NCI-H1417 (cell line): ENCODE results near the gene MELK.
A peak's percentile ranks its signal among the peaks of the same experiment; 100 is the strongest.
"Not testable (repeated sequence)": the region's sequence is repeated elsewhere in the genome, so short reads cannot be mapped to it uniquely, and the experiment has no call there.

Source experiments
- DNase-seq, 3 experiments: peaks; one replicate each; lab custom pipeline; 2025; lab: John Stamatoyannopoulos, UW

Gene MELK

DNA sequence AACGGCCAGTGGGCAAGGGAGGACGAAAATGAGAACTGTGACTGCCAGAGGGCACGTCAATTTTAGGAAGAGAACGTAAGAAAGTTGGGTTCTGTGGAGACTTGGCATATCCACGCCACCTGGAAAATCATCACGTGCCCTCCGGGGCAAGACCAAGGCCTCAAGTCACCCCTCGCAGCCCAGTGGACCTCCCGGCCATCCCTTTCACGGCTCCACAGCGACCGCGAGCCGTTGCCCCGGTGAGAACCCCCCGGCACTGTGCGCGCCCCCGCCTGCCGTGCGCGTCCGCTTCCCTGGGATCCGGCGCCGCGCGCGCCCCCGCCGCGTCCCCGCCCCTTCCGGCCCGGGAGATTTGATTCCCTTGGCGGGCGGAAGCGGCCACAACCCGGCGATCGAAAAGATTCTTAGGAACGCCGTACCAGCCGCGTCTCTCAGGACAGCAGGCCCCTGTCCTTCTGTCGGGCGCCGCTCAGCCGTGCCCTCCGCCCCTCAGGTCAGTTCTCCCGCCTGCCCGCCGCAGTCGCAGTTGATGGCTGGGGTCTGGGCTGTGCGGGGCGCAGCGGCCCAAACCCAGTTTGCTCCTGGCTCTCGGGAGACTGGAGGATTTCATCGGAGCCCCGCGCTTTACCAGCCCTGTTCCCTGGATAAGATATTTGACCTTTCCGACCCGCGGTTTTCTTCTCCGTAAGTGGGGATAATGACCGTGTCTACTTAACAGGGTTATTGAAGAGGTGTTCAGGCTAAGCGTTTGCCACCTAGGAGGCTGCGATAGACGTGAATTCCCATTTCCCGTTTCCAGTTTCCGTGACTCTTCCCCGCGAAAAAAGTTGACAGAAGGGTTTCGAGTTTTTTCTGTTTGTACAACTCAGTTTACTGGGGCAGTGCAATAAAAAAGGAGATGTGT lies at the start of gene MELK:
MELK (plus strand) TSS at position 381 of the 904 bp plus-strand sequence. CDS start 8,787 bp downstream, outside the sequence.
- DNase-seq = peak; percentile 78 to 86 (median 85)

DNA sequence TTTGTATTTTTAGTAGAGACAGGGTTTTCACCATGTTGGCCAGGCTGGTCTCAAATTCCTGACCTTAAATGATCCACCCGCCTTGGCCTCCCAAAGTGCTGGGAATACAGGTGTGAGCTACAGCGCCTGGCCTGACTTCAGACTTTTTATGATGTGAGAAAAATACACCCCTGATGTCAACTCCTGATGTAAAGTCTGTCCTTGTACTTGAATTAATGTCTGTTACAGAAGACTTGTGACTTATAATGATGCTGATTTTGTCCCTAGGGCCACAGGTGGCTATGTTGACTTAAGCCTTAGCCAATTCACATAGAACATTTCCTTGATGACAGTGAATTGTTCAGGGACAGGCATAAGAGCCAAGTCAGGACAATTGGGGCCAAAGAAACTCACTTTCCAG lies 42.5 kb upstream of the MELK start:
- DNase-seq = peak; percentile 6 to 55 (median 27)

DNA sequence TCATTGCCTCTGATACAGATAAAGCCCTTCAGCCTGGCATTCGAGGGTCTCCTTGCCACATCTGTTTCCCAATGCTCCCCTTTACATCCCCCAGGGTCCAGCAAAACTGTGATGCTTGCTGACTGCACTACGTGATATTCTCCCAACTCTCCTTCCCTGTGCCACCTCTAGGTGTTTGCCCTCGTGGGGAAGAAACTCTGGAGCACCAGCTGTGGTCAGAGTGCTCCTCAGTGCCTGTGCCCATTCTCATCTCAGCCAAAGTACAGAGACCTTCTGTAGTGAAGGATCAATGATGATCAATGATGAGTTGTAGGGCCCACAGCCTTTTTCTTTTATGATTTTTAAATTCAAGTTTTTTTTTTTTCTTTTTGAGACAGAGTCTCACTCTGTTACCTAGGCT lies 40.3 kb upstream of the MELK start:
- DNase-seq = no peak

DNA sequence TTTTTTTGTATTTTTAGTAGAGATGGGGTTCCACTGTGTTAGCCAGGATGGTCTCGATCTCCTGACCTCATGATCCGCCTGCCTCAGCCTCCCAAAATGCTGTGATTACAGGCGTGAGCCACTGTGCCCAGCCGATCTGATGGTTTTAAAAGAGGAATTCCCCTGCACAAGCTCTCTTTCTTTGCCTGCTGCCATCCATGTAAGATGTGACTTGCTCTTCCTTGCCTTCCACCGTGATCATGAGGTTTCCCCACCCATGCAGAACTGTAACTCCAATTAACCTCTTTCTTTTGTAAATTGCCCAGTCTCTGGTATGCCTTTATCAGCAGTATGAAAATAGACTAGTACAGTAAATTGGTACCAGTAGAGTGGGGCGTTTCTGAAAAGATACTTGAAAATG lies 39.0 kb upstream of the MELK start:
- DNase-seq = not testable (repeated sequence)

DNA sequence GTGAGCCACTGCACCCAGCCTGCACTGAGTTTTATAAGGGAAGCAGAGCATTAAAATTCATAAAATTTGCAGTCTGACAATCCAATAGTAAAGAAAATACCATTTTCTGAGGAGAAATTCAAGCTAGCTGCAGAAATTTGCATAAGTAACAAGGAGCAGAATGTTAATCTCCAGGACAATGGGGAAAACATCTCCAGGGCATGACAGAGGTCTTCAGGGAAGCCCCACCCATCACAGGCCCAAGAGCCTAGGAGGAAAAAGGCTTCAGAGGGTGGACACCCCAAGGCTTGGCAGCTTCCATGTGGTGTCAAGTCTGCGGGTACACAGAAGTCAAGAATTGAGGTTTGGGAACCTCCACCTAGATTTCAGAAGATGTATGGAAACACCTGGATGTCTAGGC lies 37.6 kb upstream of the MELK start:
- no peak for DNase-seq

DNA sequence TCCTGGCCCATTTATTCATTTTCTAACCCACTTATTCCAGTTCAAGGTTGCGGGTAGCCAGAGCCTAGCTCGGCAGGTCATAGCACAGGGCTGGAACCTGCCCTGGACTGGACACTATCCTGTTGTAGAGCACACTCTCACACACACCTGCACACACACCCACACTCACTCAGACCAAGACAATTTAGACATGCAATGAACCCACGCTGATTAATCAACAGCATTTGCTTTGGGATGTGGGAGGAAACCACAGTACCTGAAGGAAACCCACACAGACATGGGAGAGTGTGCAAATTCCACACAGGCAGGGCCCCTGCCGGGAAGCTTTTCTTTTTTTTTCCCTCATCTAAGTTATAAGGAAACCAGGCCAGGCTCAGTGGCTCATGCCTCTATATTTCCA lies 34.8 kb upstream of the MELK start:
- DNase-seq = no peak

DNA sequence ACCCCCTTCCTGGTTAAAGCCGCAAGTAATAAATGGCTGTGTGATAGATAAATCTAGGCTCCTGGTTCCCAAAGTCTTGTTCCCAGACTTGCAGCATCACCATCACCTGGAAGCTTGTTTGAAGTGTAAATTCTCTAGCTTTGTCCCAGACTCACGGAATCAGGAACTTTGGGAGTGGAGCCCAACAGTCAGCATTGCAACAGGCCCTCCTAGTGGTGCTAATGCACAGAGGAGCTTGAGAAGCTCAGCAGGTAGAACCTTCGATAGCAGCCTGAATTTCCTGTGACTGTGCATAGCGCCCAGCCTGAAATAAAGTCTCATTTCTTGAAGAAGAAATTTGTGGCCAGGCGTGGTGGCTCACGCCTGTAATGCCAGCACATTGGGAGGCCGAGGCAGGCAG lies 30.3 kb upstream of the MELK start:
- DNase-seq = no peak

DNA sequence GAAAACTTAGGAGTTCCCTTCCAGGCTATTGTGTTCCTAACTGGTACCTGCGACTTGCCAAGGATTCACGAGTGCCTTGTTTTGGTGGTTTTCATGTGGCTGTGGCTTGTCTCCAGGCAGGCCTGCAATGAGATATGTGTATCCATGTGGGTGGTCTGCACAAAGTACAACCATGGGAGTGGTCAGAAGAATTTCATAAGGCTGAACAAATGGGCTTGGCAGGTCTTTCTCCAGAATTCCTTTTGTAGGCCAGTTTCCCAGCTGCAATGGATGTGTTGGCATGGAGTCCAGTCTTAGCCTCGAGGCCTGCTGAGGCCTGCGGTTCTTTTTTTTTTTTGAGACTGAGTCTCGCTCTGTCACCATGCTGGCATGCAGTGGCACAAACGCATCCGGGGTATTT lies 28.8 kb upstream of the MELK start:
- DNase-seq = no peak

DNA sequence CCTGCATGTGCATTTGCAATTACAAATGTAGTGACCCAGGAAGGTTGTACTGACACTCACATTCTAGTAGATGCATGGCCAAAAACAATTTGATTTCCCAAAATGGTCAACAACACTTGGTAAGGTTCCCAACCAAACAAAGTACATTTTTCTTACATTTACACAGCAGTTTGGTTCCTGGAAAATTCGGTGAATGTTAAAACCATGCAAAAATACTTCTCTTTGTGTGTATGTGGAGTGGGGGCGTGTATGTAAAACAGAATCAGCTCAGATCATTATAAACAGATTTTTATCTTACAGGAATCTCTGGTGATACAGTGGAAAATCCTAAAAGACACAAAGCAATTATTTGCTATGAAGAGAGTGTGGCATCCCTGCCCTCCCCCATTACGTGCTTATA lies 25.1 kb upstream of the MELK start:
- no peak for DNase-seq

DNA sequence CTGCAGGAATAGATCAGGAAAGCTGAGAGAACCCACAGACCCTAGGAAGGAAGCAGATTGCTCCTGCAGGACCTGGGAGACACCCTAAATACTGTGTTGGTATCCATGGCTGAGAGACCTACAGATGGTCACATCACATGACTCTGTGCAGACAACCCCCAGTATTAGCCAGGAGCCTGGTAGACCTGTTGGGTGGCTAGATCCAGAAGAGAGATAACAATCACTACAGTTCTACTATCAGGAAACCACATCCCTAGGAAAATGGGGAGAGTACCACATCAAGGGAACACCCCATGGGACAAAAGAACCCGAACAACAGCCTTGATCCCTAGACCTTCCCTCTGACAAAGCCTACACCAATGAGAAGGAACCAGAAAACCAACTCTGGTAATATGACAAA lies 24.2 kb upstream of the MELK start:
- no peak for DNase-seq

DNA sequence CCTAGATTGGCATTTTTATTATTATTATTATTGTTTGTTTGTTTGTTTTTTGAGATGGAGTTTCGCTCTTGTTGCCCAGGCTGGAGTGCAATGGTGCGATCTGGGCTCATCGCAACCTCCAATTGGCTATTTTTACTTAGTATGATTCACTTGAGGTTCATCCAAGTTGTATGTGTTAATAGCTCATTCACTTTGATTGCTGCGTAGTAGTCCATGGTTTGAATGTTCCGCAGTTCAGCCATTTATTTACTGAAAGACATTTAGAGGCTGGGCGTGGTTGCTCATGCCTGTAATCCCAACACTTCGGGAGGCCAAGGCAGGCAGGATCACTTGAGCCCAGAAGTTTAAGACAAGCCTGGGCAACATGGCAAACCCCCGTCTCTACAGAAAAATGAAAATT lies 22.6 kb upstream of the MELK start:
- no peak for DNase-seq

DNA sequence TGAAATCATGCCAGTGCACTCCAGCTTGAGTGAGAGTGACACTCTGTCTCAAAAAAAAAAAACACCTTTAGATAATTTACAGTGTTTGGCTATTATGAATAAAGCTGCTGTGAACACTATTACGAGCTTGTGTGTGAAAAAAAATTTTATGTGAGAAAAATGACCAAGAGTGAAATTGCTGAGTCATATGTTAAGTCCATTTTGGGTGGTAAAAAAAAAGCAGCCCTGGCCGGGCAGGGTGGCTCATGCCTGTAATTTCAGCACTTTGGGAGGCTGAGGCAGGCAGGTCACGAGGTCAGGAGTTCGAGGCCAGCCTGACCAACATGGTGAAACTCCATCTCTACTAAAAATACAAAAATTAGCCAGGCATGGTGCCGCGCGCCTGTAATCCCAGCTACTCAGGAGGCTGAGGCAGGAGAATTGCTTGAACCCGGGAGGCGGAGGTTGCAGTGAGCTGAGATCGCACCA lies 22.0 kb upstream of the MELK start:
- DNase-seq = not testable (repeated sequence)

DNA sequence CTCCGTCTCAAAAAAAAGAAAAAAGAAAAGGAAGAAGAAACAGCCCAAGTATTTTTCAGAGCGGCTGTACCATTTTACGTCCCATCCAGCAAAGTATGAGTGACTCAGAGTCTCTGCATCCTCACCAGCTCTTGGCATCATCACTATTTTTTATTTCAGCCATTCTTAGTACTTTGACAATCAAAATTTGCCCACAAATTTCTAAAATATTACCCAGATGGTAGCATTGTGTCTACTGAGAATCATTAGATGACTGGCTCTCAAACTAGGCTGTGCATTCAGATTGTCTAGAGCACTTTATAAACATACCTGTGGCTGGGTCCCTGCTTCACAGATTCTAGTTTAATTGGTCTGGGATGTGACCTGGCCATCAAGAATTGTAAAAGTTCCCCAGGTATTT lies 21.6 kb upstream of the MELK start:
- DNase-seq = no peak

DNA sequence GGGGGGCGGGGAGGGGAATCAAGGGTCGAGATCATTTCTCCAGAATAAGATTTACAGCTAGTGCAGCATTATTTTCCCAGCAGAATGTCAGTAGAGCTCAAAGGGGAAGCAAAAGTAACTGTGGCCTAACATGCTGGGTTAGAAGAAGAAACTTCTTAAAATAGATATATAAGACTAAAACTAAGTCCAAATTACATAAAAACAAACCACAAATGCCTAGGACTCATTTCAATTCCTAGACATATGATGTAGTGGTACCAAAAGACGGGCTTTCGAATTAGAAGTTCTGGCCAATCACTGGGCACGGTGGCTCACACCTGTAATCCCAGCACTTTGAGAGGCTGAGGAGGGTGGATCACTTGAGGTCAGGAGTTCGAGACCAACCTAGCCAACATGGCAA lies 20.8 kb upstream of the MELK start:
- DNase-seq = no peak

DNA sequence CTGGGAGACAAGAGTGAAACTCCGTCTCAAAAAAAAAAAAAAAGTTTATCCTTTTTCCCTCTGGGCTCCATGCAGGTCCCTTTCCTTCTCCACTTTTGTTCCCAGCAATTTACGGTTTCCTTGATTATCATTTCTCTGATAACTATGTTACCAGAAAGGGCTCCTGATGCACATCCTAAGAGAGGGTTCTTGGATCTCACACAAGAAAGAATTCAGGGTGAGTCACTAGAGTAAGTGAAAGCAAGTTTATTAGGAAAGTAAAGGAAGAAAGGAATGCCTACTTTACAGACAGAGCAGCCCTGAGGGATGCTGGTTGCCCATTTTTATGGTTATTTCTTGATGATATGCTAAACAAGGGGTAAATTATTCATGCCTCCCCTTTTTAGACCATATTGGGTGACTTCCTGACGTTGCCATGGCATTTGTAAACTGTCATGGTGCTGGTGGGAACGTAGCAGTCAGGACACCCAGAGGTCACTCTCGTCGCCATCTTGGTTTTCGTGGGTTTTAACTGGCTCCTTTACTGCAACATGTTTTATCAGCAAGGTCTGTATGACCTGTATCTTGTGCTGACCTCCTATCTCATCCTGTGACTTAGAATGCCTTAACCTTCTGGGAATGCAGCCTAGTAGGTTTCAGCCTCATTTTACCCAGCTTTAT lies 13.5 kb upstream of the MELK start:
- no peak for DNase-seq

DNA sequence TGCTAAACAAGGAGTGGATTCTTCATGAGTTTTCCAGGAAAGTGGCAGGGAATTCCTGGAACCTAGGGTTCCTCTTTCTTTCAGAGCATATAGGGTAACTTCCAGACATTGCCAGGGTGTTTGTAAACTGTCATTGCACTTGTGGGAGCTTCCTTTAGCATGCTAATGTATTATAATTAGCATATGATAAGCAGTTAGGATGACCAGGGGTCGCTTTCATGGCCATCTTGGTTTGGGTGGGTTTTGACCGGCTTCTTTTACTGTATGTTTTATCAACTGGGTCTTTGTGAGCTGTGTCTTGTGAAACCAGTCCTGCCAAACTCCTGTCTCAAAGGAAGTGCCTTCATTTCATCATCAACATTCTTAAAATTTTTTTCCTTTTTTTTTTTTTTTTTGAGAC lies 11.9 kb upstream of the MELK start:
- DNase-seq = no peak

DNA sequence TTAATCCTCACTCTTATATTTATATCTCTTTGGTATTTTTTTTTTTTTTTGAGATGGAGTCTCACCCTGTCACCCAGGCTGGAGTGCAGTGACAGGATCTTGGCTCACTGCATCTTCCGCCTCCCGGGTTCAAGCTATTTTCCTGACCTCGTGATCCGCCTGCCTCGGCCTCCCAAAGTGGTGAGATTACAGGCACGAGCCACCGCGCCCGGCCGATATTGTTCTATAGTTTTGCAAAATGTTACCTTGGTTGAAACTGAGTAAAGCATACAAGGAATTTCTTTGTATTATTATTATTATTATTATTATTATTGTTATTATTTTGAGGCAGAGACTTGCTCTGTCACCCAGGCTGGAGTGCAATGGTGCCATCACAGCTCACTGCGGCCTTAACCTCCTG lies 9.9 kb upstream of the MELK start:
- DNase-seq = not testable (repeated sequence)

DNA sequence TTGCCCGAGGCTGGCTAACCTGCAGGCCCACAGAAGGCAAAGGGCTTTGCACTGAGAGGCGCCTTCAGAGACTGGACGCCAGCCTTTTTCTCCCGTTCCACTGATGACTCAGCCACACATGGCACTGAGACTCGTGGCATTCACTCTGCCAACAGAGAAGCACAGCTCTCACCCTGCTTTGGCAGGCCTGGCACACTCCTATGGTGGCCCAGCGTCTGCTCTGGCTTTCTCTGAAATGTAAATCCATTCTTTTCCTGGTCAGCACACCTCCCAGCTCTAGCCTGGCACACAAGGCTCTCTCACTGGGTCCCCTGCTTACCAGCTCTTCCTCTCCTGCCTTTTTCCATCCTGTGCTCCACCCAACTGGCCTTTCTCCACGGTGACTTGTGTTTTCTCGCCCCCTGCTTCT lies 5.9 kb upstream of the MELK start:
- no peak for DNase-seq

DNA sequence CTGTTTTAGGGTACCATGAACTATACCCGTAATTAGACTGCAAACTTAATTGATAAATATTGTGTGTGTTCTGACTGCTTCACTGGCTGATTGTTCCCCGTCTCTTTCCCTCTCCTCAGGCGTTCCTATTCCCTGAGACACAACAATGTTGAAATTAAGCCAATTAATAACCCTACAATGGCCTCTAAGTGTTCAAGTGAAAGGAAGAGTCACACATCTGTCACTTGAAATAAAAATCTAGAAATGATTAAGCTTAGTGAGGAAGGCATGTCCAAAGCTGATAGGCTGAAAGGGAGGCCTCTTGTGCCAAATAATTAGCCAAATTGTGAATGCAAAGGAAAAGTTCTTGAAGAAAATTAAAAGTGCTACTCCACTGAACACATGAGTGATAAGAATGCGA lies 4.0 kb upstream of the MELK start:
- DNase-seq = not testable (repeated sequence)

DNA sequence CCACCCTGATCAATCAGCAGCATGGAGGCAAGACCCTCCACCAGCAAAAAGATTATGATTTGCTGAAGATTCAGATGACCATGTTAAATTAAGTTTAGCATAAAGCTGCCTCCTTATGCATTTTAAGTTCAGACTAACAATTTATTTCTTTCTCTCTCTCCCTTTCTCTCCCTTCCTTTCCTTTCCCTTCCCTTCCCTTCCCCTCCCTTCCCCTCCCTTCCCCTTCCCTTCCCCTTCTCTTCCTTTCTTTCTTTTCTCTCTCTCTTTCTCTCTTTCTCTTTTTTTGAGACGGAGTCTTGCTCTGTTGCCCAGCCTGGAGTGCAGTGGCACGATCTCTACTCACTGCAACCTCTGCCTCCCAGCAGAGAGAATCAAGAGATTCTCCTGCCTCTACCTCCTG lies 1.4 kb upstream of the MELK start:
- DNase-seq = no peak

DNA sequence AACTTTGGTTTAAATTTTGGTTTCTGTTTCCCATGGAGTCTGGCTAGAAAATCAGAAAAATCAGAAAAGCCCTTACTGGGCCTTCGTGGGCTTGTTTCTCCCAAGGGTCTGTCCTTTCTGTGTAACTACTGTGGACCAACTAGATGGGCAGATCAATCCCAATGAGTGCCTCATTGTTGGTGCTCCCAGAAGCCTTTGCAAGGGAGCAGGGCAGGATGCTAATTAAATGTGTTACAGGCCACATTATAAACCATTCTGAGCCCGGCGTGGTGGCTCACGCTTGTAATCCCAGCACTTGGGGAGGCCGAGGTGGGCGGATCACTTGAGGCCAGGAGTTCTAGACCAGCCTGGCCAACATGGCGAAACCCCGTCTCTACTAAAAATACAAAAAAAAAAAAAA lies 1.4 kb downstream of the MELK start:
- peak in 1 of 3 experiments; percentile 23 for DNase-seq

DNA sequence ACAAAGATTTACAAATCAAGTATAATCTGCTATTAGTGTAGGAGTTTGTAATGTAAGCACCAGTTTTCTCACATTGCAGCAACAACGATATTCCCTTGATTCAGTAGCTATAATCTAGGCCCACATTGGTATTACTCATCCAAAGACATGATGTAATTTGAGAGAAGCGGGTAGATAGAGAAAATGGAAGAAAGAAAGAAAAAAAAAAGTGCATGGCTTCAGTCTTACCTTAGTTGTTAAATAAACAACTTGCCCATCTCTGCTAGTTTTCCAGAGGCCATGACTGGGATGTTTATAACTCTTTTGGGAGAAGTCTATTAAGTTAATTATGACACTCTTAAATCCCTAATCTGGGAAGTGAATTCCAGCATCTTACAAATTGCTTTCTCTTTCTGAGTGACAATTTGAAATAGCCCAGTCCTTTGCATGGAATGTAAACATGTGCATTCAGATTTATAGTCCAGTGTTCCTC lies 2.8 kb downstream of the MELK start:
- no peak for DNase-seq

DNA sequence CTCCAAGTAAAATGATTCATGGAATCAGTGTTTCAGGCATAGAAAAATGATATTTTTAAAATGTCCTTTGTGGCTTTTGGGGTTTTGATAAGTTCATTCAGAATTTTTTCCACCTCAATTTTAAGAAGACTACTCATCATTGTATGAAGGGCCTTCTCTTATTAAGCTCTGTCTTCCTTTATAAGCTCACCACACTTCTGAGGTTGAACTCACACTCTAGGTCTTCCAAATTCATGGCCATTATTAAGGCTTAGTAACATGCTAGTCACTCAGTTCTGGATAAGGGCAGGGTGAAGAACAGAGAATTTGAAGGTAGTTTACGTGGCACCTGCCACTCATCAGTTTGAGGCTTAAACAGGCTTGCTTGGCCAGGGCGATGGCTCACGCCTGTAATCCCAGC lies 4.2 kb downstream of the MELK start:
- DNase-seq = no peak
